GM18502 (cell line): ENCODE data around the gene CD22.
"Not testable (repeated sequence)": the region's sequence is repeated elsewhere in the genome, so short reads cannot be mapped to it uniquely, and the experiment has no call there.

Experiments
- ATAC-seq: cut with Tn5 transposase; IDR thresholded peaks from one replicate; pipeline ENCODE4 v1.9.1; 2021; ENCODE audit warnings: mild to moderate bottlenecking; ENCODE audit not compliant: unreplicated experiment, poor library complexity

The CD22 gene

DNA sequence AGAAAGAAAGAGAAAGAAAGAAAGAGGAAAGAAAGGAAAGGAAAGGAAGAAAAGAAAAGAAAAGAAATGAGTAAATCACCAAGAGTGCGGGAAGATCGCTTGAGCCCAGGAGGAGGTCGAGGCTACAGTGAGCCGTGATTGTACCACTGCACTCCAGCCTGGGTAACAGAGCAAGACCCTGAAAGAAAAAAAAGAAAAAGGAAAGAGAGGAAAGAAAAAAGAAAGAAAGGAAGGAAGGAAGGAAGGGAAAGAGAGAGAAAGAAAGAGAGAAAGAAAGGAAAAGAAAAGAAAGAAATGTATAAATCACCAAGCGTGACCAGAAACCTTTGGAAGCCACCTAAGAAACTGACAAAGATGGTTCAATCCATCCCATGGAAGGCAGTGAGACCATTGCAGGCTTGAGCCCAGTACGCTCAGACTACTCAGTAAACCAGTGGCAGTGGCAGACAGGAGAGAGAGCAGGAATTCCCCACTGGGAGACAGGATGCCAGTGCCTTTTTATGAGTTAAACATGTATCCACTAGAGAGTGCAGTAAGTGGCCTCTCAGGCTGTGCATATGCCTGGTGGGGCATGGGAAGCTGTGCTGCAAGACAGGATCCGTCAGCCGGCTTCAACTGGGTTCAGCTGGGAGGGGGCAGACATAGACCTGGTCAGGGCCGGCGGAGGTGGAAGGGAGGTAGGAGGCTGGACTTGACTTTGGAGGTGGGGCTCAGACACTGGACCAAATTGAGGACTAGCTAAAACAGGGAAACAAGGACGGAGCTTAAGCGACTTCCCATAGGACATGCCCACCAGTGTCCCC lies 46.7 kb downstream of the CD22 start:
- ATAC-seq: no peak

DNA sequence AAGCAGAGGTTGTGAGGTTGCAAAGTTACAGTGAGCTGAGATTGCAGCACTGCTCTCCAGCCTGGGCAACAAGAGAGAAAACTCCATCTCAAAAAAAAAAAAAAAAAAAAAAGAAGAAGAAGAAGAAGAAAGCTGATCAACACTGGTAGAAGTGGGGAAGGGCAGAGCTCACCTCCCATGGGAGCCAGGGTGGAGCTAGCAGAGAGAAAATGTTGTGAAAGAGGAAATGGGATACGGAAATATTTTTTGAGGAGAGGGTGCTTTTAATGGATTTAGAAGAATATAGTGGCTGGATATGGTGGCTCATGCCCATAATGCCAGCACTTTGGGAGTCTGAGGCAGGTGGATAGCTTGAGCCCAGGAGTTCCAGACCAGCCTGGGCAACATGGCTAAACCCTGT lies 48.7 kb downstream of the CD22 start:
- ATAC-seq: no peak

- ATAC-seq: no peak
These were observed 49.4 kb downstream of the CD22 start for GRCh38 chr19:35378356-35378755.

DNA sequence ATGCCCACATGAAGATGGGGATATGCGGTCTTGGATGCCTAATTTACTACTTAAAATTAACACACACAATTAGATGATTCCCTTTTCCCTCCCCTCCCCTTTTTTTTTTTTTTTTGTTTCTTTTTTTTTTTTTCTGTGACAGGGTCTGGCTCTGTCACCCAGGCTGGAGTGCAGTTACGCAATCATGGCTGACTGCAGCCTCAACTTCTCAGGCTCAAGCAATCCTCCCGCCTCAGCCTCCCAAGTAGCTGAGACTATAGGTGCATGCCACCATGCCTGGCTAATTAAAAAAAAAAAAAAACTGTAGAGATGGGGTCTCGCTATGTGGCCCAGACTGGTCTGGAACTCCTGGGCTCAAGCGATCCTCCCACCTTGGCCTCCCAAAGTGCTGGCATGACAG lies 50.6 kb downstream of the CD22 start:
- ATAC-seq: not testable (repeated sequence)

DNA sequence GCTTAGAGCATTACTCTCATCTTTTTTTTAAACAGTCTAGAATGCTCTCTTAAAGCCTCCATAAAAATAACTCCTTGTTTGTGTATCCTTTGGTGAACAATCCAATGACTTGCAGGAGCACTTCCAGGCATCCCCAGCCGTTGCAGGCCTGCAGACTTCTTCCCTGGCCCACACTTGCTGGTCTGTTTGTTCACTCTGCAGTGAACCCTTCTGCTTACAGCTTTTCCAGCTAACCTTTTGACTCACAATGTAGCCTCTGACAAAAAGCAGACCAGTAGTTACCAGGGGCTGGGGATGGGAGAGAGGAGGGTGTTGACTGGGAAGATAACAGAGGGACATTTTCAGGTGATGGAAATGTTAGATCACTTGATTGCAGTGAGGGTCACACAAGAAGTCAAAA lies 51.0 kb downstream of the CD22 start:
- ATAC-seq: no peak

DNA sequence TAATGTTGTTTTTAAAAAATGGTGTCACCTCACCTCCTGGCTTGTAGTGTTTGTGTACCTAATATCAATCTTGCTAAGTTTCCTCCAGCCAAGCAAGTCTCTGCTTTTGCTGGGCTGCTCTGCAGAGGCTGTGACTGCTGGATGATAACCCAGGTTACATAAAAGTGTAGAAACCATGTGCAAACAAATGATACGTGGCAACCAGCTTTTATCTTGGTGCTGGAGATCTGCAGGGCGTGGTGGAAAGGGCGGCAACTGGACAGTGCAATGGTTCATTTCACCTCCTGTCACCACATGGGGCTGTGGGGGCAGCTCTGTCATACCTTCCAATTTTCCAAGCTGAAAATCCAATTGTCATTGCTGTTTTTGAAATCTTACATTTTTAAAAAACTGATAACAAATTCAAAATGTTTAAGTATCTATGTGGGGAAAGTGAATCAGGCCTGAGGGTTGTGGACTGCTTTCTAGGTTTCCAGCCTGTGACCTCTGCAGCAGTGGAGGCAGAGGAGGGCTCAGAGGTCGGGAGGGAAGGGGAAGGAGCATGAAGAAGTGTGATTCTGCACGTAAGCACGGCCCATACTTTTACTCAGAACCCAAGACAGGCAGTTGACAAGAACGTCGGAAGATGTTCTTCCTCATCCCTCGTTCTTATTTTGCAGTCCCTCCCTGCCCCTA lies 51.6 kb downstream of the CD22 start:
- ATAC-seq: no peak

DNA sequence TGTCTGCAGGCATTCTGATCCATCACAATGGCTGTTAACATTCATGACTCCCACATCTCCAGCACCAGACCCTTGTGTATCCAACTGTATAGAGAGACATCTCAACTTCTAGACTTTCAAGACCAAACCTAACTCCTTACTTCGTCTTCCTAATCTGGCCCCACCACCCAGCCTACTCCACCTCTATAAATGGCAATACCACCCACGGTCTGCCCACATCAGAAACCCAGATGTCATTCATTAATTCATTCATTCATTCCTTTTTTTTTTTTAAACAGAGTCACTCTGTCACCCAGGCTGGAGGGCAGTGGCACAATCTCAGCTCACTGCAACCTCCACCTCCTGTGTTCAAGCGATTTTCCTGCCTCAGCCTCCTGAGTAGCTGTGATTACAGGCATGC lies 52.3 kb downstream of the CD22 start:
- no peak for ATAC-seq

GRCh38 chr19:35381926-35382325 lies 52.9 kb downstream of the CD22 start:
- no peak for ATAC-seq

DNA sequence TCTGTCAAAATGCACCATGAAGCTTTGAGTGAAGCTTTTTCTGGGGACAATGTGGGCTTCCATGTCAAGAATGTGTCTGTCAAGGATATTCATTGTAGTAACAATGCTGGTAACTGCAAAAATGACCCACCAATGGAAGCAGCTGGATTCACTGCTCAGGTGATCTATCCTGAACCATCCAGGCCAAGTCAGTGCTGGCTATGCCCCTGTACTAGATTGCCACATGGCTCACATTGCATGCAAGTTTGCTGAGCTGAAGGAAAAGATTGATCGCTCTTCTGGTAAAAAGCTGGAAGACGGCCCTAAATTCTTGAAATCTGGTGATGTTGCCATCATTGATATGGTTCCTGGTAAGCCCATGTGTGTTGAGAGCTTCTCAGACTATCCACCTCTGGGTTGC lies 54.5 kb downstream of the CD22 start:
- ATAC-seq: no peak

GRCh38 chr19:35388277-35389054 lies 59.5 kb downstream of the CD22 start:
- ATAC-seq: no peak

- no peak for ATAC-seq
These were observed 60.3 kb downstream of the CD22 start for GRCh38 chr19:35389192-35389861.

DNA sequence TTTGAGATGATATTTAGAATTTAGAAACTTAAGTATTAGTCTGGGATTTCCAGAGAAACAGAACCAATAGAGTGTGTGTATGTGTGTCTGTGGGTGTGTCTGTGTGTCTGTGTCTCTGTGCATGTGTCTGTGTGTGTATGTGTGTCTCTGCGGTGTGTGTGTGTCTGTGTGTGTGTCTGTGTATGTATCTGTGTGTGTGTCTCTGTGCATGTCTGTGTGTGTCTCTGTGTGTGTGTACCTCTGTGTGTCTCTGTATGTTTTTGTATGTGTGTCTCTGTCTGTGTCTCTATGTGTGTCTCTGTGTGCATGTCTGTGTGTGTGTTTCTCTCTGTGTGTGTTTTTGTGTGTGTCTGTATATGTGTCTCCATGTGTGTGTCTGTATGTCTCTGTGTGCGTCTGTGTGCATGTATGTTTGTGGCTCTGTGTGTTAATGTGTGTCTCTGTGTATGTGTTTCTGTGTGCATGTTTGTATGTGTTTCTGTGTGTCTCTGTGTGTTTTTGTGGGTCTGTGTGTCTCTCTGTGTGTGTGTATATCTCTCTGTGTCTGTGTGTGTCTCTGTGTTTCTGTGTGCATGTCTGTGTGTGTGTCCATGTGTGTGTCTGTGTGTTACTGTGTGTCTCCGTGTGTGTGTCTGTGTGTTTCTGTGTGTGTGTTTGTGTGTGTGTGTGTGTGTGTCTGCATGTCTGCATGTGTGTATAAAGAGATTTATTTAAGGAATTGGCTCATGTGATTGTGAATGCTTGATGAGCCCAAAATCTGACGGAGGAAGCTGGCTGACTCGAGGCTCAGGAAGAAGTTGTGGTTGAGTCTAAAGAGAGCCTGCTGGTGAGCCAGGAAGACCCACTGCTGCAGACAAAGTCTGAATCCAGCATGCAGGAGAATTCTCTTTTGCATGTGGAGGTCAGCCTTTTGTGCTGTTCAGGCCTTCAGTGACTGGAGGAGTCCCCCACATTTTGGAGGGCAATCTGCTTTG lies 64.0 kb downstream of the CD22 start:
- no peak for ATAC-seq

GRCh38 chr19:35395382-35396199 lies 66.6 kb downstream of the CD22 start:
- no peak for ATAC-seq

DNA sequence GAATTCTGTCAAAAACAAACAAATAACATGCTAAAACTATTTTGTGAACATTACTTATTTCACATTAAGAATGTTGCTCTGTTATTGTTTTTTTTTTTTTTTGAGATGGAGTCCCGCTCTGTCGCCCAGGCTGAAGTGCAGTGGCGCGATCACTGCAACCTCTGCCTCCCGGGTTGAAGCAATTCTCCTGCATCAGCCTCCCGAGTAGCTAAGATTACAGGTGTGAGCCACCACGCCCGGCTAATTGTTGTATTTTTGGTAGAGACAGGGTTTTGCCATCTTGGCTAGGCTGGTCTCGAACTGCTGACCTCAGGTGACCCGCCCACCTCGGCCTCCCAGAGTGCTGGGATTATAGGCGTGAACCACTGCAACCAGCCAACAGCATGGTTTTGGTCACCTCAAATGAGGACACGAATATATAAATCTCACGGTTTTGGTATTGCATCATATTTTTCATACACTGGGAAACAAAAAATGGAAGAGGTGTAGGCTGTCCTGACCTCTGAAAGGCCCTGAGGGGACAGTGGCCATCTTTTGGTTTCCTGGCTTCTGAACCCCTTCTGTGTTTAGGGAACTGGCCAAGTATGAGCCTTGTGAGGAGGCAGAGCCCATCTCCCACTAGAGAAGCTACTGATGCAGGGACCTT lies 67.4 kb downstream of the CD22 start:
- no peak for ATAC-seq
